HepG2 (cell line): ENCODE measurements around the gene PSMB2. TPM values are rescaled to one million over a fixed set of nuclear protein-coding genes. Genes with fewer than 3 reads are reported as not detected.

Experiments used
- BRD4 ChIP-seq: sonication (generic); formaldehyde crosslinking; IDR thresholded peaks from 2 replicates; pipeline ENCODE4 v1.4.0; 2020; ENCODE audit warnings: missing genetic modification reagents
- EED ChIP-seq: sonication (generic); formaldehyde crosslinking; IDR thresholded peaks from 2 replicates; pipeline ENCODE4 v1.5.0; 2020; ENCODE audit warnings: mild to moderate bottlenecking, missing genetic modification reagents
- FIP1L1 ChIP-seq: fragments of 200-400 bp; formaldehyde crosslinking; IDR thresholded peaks from 2 replicates; pipeline ENCODE4 v1.6.1; 2018; ENCODE audit warnings: low read depth, mild to moderate bottlenecking, low read length, moderate library complexity, borderline replicate concordance; ENCODE audit not compliant: insufficient read depth
- HCFC1 ChIP-seq: fragments of 150-350 bp; IDR thresholded peaks from 2 replicates; pipeline ENCODE4 v1.6.1; 2014; ENCODE audit warnings: low read depth, low read length
- HDAC6 ChIP-seq: fragments of 200-600 bp; sonication (generic); IDR thresholded peaks from 2 replicates; pipeline ENCODE4 v1.7.0; 2017; ENCODE audit warnings: mild to moderate bottlenecking, antibody characterized with exemption, low read length, low read depth
- KAT2B ChIP-seq: fragments of 150-350 bp; IDR thresholded peaks from 2 replicates; pipeline ENCODE4 v1.6.1; 2014; ENCODE audit warnings: low read depth, low read length, borderline replicate concordance
- MED1 ChIP-seq: sonication (generic); formaldehyde crosslinking; IDR thresholded peaks from 2 replicates; pipeline ENCODE4 v1.4.0; 2020; ENCODE audit warnings: missing genetic modification reagents
- PCBP1 ChIP-seq: fragments of 200-400 bp; formaldehyde crosslinking; IDR thresholded peaks from 2 replicates; pipeline ENCODE4 v1.6.1; 2017; ENCODE audit warnings: mild to moderate bottlenecking, low read depth, low read length, borderline replicate concordance
- RELA ChIP-seq: sonication (generic); formaldehyde crosslinking; IDR thresholded peaks from 2 replicates; pipeline ENCODE4 v1.4.0; 2020; ENCODE audit warnings: missing genetic modification reagents
- TAF15 ChIP-seq: fragments of 200-400 bp; formaldehyde crosslinking; IDR thresholded peaks from one replicate; pipeline ENCODE4 v1.6.1; 2018; ENCODE audit warnings: mild to moderate bottlenecking, low read depth, low read length; ENCODE audit not compliant: poor library complexity, severe bottlenecking
- ZBTB38 ChIP-seq: sonication (generic); formaldehyde crosslinking; IDR thresholded peaks from 2 replicates; pipeline ENCODE4 v1.5.1; 2020; ENCODE audit warnings: mild to moderate bottlenecking, missing genetic modification reagents
- ZNF256 ChIP-seq: sonication (generic); formaldehyde crosslinking; conservative IDR thresholded peaks from 2 replicates; pipeline ENCODE4 v1.4.0; 2020; ENCODE audit warnings: missing genetic modification reagents
- ZNF468 ChIP-seq: sonication (generic); formaldehyde crosslinking; IDR thresholded peaks from 2 replicates; pipeline ENCODE4 v1.8.0; 2022; ENCODE audit warnings: mild to moderate bottlenecking, moderate library complexity, missing genetic modification reagents
- ZNF607 ChIP-seq: sonication (generic); formaldehyde crosslinking; IDR thresholded peaks from 2 replicates; pipeline ENCODE4 v1.5.1; 2020; ENCODE audit warnings: missing genetic modification reagents, mild to moderate bottlenecking, borderline replicate concordance
- ZNF704 ChIP-seq: sonication (generic); formaldehyde crosslinking; IDR thresholded peaks from 2 replicates; pipeline ENCODE4 v1.8.1; 2023; ENCODE audit warnings: mild to moderate bottlenecking, inconsistent platforms, moderate library complexity, missing genetic modification reagents, borderline replicate concordance
- ZNF720 ChIP-seq: sonication (generic); formaldehyde crosslinking; IDR thresholded peaks from 2 replicates; pipeline ENCODE4 v1.4.0; 2020; ENCODE audit warnings: missing genetic modification reagents
- ZNF740 ChIP-seq: sonication (generic); formaldehyde crosslinking; IDR thresholded peaks from 2 replicates; pipeline ENCODE4 v1.4.0; 2020; ENCODE audit warnings: missing genetic modification reagents
- ZNF850 ChIP-seq: sonication (generic); formaldehyde crosslinking; conservative IDR thresholded peaks from 2 replicates; pipeline ENCODE4 v1.9.0; 2021; ENCODE audit warnings: mild to moderate bottlenecking, missing genetic modification reagents
- ZSCAN30 ChIP-seq: sonication (generic); formaldehyde crosslinking; IDR thresholded peaks from 2 replicates; pipeline ENCODE4 v1.5.0; 2020; ENCODE audit warnings: mild to moderate bottlenecking, missing genetic modification reagents
- polyA plus RNA-seq, 8 experiments: library from polyadenylated mRNA; depleted of rRNA in 3 of 8; stranded (reverse) in 7 of 8; unstranded in 1 of 8; fragments of >200 nt; fragmentation: Illumina TruSeq in 4 of 8; extraction: Trizol in 4 of 8; gene quantifications; 2 replicates each; pipeline versions ENCODE4 v1.2.1 to v1.2.3, GENCODE V29; 2011 to 2016; ENCODE audit warnings: low read depth in 4 of 8, missing spikeins in 1 of 8, mixed read lengths in 1 of 8; ENCODE audit not compliant: insufficient read depth in 1 of 8
- total RNA-seq, 5 experiments: library from RNA; depleted of rRNA; stranded (reverse); fragments of >200 nt; fragmentation: Illumina TruSeq; extraction: Trizol; gene quantifications; 2 replicates each; pipeline ENCODE4 v1.2.3, GENCODE V29; 2016; ENCODE audit warnings: low read depth in 1 of 5
- TF ChIP-seq, protein P1 (sequence below), 2 experiments: fragments of 450-650 bp in 1 of 2; sonication (generic) in 1 of 2; formaldehyde crosslinking in 1 of 2; IDR thresholded peaks; 2 replicates each; pipeline versions ENCODE4 v1.6.1 to v1.8.0; 2016 to 2022; ENCODE audit warnings: antibody characterized with exemption in 1 of 2, mild to moderate bottlenecking in 1 of 2, missing genetic modification reagents in 1 of 2

The PSMB2 gene
- total and polyA plus RNA-seq, 2 of the 13 experiments (the other 11 are each of a cell fraction or from before 2014, with no cell fraction given), result 60.6 to 62.2 TPM

DNA sequence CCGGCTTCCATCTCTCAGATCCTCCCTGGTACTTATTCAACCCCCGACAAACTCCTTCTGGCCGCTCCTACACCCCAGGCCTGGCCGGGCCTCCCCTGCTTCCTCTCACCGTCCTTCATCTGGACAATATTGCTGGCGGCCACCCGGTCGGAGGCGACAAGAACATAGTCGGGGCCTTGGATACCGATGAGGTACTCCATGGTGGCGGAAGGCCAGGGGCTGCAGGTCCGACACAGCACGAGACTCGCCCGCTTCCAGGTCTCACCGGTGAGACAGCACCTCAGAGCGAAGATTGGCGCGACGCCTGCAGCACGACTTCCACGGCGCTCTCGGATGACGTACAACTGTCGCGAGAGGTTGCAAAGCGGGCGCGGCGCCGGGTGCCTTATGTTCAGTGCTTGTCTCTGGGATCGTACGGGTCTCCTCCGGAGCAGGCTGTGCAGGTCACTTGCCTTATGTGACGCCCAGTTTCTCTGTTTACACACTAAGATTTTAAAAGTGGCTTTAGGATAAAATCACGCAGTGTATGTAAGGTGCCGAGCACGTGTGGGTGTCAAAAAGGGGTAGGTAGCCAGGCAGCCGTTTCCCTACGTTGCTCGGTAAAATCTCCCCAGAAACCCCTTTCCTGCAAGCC, at the start of gene PSMB2 (continued):
- TF ChIP-seq, protein P1, sequence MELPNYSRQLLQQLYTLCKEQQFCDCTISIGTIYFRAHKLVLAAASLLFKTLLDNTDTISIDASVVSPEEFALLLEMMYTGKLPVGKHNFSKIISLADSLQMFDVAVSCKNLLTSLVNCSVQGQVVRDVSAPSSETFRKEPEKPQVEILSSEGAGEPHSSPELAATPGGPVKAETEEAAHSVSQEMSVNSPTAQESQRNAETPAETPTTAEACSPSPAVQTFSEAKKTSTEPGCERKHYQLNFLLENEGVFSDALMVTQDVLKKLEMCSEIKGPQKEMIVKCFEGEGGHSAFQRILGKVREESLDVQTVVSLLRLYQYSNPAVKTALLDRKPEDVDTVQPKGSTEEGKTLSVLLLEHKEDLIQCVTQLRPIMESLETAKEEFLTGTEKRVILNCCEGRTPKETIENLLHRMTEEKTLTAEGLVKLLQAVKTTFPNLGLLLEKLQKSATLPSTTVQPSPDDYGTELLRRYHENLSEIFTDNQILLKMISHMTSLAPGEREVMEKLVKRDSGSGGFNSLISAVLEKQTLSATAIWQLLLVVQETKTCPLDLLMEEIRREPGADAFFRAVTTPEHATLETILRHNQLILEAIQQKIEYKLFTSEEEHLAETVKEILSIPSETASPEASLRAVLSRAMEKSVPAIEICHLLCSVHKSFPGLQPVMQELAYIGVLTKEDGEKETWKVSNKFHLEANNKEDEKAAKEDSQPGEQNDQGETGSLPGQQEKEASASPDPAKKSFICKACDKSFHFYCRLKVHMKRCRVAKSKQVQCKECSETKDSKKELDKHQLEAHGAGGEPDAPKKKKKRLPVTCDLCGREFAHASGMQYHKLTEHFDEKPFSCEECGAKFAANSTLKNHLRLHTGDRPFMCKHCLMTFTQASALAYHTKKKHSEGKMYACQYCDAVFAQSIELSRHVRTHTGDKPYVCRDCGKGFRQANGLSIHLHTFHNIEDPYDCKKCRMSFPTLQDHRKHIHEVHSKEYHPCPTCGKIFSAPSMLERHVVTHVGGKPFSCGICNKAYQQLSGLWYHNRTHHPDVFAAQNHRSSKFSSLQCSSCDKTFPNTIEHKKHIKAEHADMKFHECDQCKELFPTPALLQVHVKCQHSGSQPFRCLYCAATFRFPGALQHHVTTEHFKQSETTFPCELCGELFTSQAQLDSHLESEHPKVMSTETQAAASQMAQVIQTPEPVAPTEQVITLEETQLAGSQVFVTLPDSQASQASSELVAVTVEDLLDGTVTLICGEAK (IDR thresholded peaks at IDR 0.05), result no peak
- TF ChIP-seq, protein P1 (CRISPR knock-in tag; IDR thresholded peaks at IDR 0.05), result peak; percentile 49; the same call in 1 of the 2 replicates
- TF ChIP-seq ZNF256 (CRISPR knock-in tag), result no peak
- no peak for TF ChIP-seq PCBP1
- TF ChIP-seq ZNF468 (CRISPR knock-in tag), result no peak; the same call in 1 of the 2 replicates
- no peak for TF ChIP-seq ZBTB38 (CRISPR knock-in tag)
- 0 out of 2 replicates have a peak, but pooled peaks have one; percentile 21 for TF ChIP-seq ZNF607 (CRISPR knock-in tag)
- no peak for TF ChIP-seq EED (CRISPR knock-in tag)
- no peak for TF ChIP-seq KAT2B
- no peak for TF ChIP-seq HDAC6
- no peak for TF ChIP-seq ZNF850 (CRISPR knock-in tag)
- 0 out of 2 replicates have a peak, but pooled peaks have one; percentile 49 for TF ChIP-seq FIP1L1
- TF ChIP-seq HCFC1, result peak; percentile 75
- peak; percentile 56 for TF ChIP-seq MED1
- no peak for TF ChIP-seq TAF15
- TF ChIP-seq ZSCAN30, result no peak
- peak; percentile 37; the same call in 1 of the 2 replicates for TF ChIP-seq ZNF704 (CRISPR knock-in tag)
- no peak for TF ChIP-seq ZNF720 (CRISPR knock-in tag)
- TF ChIP-seq ZNF740 (CRISPR knock-in tag), result 0 out of 2 replicates have a peak, but pooled peaks have one; percentile 18
- TF ChIP-seq BRD4, result peak; percentile 56
- peak; percentile 58 for TF ChIP-seq RELA (CRISPR knock-in tag)
